ENCODE data around the gene HP. TPM values are rescaled to one million over a fixed set of nuclear protein-coding genes. Genes with fewer than 3 reads are reported as not detected.

Gene HP
- total and polyA plus RNA-seq, 4 experiments from 2014 or later: not detected

DNA sequence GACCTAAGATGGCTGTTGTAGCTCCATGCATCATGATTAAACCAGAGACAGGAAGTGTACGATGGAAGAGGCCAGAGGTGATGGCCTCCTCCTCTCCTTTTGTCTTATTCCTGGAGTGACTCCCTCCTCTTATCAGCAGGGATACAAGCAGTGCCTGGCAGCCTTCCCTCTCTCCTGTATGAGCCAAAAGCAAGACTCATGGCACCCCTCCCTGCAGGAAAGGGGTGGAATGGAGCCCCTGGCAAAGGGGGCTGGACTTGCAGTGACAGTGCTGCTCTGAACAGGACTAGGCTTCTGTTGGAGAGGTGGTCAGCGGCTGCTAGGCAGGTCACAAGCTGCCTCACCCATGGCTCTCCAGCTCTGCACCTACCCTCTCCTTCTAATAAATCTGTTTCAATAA is 30.7 kb downstream of the HP start:
- Mint-ChIP-seq H3K36me3 (peaks cover 44 to 54% of the 10 kb centered on the region in 2 donors), H3K27ac (no peak overlapping the region), H3K27me3 (no peaks in the 10 kb centered on the region), H3K9me3 (peaks cover 0 to 13% (median 5%) of the 10 kb centered on the region in 8 donors), H3K4me1 (peaks cover 0 to 6% (median 2%) of the 10 kb centered on the region in 4 donors), H3K4me3 (no peak overlapping the region)
- Histone ChIP-seq H3K36me3 (ENCODE audit: insufficient read depth, low read length) (peaks cover 36% of the 10 kb centered on the region), H3K9me3 (ENCODE audit: control insufficient read depth in 1 of 2, low read length in 2 of 2) (peaks cover 0 to 5% of the 10 kb centered on the region in 2 donors), H3K27me3 (ENCODE audit: insufficient read depth, low read length) (no peaks in the 10 kb centered on the region), H3K27ac (ENCODE audit: low read depth, low read length) (no peak overlapping the region), H3K4me1 (ENCODE audit: insufficient read depth, low read length) (no peaks in the 10 kb centered on the region), H3K4me3 (ENCODE audit: low read length in 2 of 2) (no peak overlapping the region)
- POLR2A ChIA-PET (ENCODE audit: partially characterized antibody): no interaction called here
- CTCF ChIA-PET (ENCODE audit: partially characterized antibody): no interaction called here
- no peak for DNase-seq
- intact Hi-C loops (cut with micrococcal nuclease): no loop called here

DNA sequence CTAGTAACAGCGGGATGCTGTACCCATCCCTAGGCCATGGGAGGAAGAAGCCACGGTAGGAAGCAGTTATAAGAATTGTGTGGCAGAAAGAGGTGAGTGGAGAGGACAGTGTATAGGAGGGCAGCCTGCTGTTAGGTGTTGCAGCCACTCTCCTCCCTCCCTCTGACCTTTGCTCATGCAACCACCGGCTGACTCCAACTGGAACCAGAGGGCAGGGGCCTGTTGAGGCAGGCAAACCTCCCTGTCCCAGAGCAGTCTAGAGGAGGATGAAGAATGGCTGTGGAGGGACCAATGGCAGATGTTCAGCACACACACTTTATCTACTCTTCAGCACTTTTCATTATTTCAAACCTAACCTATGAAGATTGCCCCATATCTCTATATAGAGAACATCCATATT is 36.9 kb downstream of the HP start:
- no peaks in the 10 kb centered on the region for H3K9me3 ChIP-seq (ENCODE audit: control insufficient read depth in 1 of 2, low read length in 2 of 2)
- peak overlapping the region in 7 of 8 donors; percentile 27 to 100 (median 71) for H3K4me3 Mint-ChIP-seq
- CTCF ChIA-PET (ENCODE audit: partially characterized antibody): no interaction called here
- H3K27me3 ChIP-seq (ENCODE audit: insufficient read depth, low read length): no peaks in the 10 kb centered on the region
- POLR2A ChIA-PET (ENCODE audit: partially characterized antibody): no interaction called here
- H3K36me3 ChIP-seq (ENCODE audit: insufficient read depth, low read length): peaks cover 42% of the 10 kb centered on the region
- no peaks in the 10 kb centered on the region for H3K9me3 Mint-ChIP-seq
- H3K27me3 Mint-ChIP-seq: no peaks in the 10 kb centered on the region
- H3K4me1 ChIP-seq (ENCODE audit: insufficient read depth, low read length): peaks cover 43% of the 10 kb centered on the region
- no peak for DNase-seq
- H3K27ac ChIP-seq (ENCODE audit: low read depth, low read length): no peak overlapping the region
- intact Hi-C loops (cut with micrococcal nuclease): loop anchor here (5.0 to 10.0 kb wide), 3 partner anchors 366 to 576 kb away; partner anchors contain the start of gene PHLPP2
- H3K27ac Mint-ChIP-seq: peak overlapping the region in 5 of 7 donors; percentile 3 to 90 (median 30)
- H3K4me3 ChIP-seq (ENCODE audit: low read length in 2 of 2): no peak overlapping the region
- H3K4me1 Mint-ChIP-seq: peaks cover 34 to 62% (median 45%) of the 10 kb centered on the region in 4 donors
- H3K36me3 Mint-ChIP-seq: peaks cover 39 to 66% of the 10 kb centered on the region in 2 donors

DNA sequence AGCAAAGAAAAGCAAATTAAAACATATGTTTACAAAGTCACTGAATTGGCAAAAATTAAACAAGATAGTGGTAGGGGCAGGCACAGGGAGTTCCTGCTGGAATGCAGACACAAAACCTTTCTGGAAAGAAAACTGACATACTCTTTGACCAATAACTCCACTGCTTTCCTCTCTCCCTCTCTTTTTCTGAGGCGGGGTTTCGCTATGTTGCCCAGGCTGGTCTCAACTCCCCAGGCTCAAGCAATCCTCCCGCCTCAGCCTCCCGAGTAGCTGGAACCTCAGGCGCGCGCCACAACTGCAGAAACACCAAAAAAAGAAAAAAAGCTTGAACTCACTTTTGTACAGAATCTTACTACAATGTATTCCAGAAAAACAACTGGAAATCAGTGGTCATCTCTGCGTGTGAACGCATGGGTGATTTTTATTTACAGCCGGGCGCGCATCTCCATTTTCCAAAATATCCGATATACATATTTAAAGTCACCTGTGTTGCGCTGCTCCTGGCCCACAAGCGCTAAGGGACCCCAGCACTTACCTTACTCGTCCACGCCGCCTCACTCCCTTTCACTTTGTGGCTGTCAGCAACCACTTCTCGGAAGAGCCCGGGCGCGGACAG is 38.6 kb downstream of the HP start:
- intact Hi-C loops (cut with micrococcal nuclease): loop anchor here (1.0 to 10.0 kb wide), 5 partner anchors 85 to 574 kb away; partner anchors contain the start of genes DHODH, IST1 and PHLPP2
- no peak for DNase-seq
- peak overlapping the region; percentile 90 for H3K27ac ChIP-seq (ENCODE audit: low read depth, low read length)
- peaks cover 45 to 70% of the 10 kb centered on the region in 2 donors for H3K36me3 Mint-ChIP-seq
- peak overlapping the region; percentile 90 to 100 (median 100) for H3K27ac Mint-ChIP-seq
- peaks cover 43% of the 10 kb centered on the region for H3K4me1 ChIP-seq (ENCODE audit: insufficient read depth, low read length)
- ChIA-PET POLR2A (ENCODE audit: partially characterized antibody) (interaction anchor here (0.7 to 2.2 kb wide), 4 partner anchors 210 to 609 kb away, joined by 4 to 9 read pairs (median 7); partner anchors contain the start of gene ZNF821), CTCF (ENCODE audit: partially characterized antibody) (interaction anchor here (0.6 to 1.6 kb wide), 4 partner anchors 15 to 211 kb away, joined by 3 to 4 read pairs (median 4); no protein-coding TSS in a partner anchor)
- H3K9me3 ChIP-seq (ENCODE audit: control insufficient read depth in 1 of 2, low read length in 2 of 2): no peaks in the 10 kb centered on the region
- H3K4me1 Mint-ChIP-seq: peaks cover 39 to 62% (median 47%) of the 10 kb centered on the region in 4 donors
- H3K4me3 ChIP-seq (ENCODE audit: low read length in 2 of 2): peak overlapping the region; percentile 82 to 88
- no peaks in the 10 kb centered on the region for H3K27me3 ChIP-seq (ENCODE audit: insufficient read depth, low read length)
- peaks cover 46% of the 10 kb centered on the region for H3K36me3 ChIP-seq (ENCODE audit: insufficient read depth, low read length)
- no peaks in the 10 kb centered on the region for H3K27me3 Mint-ChIP-seq
- H3K9me3 Mint-ChIP-seq: no peaks in the 10 kb centered on the region
- H3K4me3 Mint-ChIP-seq: peak overlapping the region; percentile 97 to 100 (median 100)

- H3K9me3 ChIP-seq (ENCODE audit: control insufficient read depth in 1 of 2, low read length in 2 of 2): no peaks in the 10 kb centered on the region
- intact Hi-C loops (cut with micrococcal nuclease): loop anchor here (1.0 to 10.0 kb wide), 5 partner anchors 85 to 574 kb away; partner anchors contain the start of genes DHODH, IST1 and PHLPP2
- Mint-ChIP-seq H3K9me3 (no peaks in the 10 kb centered on the region), H3K4me3 (peak within 1 kb of the TSS; percentile 97 to 100 (median 100)), H3K27ac (peak within 1 kb of the TSS; percentile 90 to 100 (median 100)), H3K4me1 (peaks cover 39 to 62% (median 47%) of the 10 kb centered on the region in 4 donors), H3K27me3 (no peaks in the 10 kb centered on the region), H3K36me3 (peaks cover 45 to 70% of the 10 kb centered on the region in 2 donors)
- peaks cover 46% of the 10 kb centered on the region for H3K36me3 ChIP-seq (ENCODE audit: insufficient read depth, low read length)
- peak within 1 kb of the TSS; percentile 82 to 88 for H3K4me3 ChIP-seq (ENCODE audit: low read length in 2 of 2)
- ChIA-PET POLR2A (ENCODE audit: partially characterized antibody) (interaction anchor here (0.7 to 2.2 kb wide), 6 partner anchors 10 to 610 kb away, joined by 3 to 9 read pairs (median 6); partner anchors contain the start of gene ZNF821), CTCF (ENCODE audit: partially characterized antibody) (interaction anchor here (0.6 to 1.6 kb wide), 4 partner anchors 16 to 212 kb away, joined by 3 to 4 read pairs (median 4); no protein-coding TSS in a partner anchor)
- H3K27me3 ChIP-seq (ENCODE audit: insufficient read depth, low read length): no peaks in the 10 kb centered on the region
- peak; percentile 92 to 97 (median 94) for DNase-seq
- peaks cover 43% of the 10 kb centered on the region for H3K4me1 ChIP-seq (ENCODE audit: insufficient read depth, low read length)
- H3K27ac ChIP-seq (ENCODE audit: low read depth, low read length): peak within 1 kb of the TSS; percentile 90
Measured at GRCh38 chr16:72093448-72094265, 39.4 kb downstream of the HP start, which contains the start of the genes DHX38 and TXNL4B. Gene DHX38, plus strand, starts transcription at chr16:72093847. Its CDS starts 2,311 bp downstream, at chr16:72096158. Gene TXNL4B, minus strand, starts transcription at chr16:72093620. Its CDS starts 2,871 bp downstream, at chr16:72090749.

GRCh38 chr16:72094266-72094610 is 39.9 kb downstream of the HP start:
- Mint-ChIP-seq H3K27me3 (no peaks in the 10 kb centered on the region), H3K27ac (peak overlapping the region; percentile 90 to 100 (median 100)), H3K4me1 (peaks cover 39 to 58% (median 47%) of the 10 kb centered on the region in 4 donors), H3K4me3 (peak overlapping the region; percentile 97 to 100 (median 100)), H3K36me3 (peaks cover 45 to 70% of the 10 kb centered on the region in 2 donors), H3K9me3 (no peaks in the 10 kb centered on the region)
- H3K27ac ChIP-seq (ENCODE audit: low read depth, low read length): peak overlapping the region; percentile 90
- H3K36me3 ChIP-seq (ENCODE audit: insufficient read depth, low read length): peaks cover 46% of the 10 kb centered on the region
- H3K4me3 ChIP-seq (ENCODE audit: low read length in 2 of 2): peak overlapping the region; percentile 82 to 88
- H3K27me3 ChIP-seq (ENCODE audit: insufficient read depth, low read length): no peaks in the 10 kb centered on the region
- peak in 1 of 5 donors; percentile 48 for DNase-seq
- CTCF ChIA-PET (ENCODE audit: partially characterized antibody): interaction anchor here (0.7 kb wide), 1 partner anchor 529 kb away, joined by 3 read pairs; no protein-coding TSS in a partner anchor
- intact Hi-C loops (cut with micrococcal nuclease): loop anchor here (5.0 to 10.0 kb wide), 3 partner anchors 369 to 573 kb away; partner anchors contain the start of gene PHLPP2
- peaks cover 43% of the 10 kb centered on the region for H3K4me1 ChIP-seq (ENCODE audit: insufficient read depth, low read length)
- no peaks in the 10 kb centered on the region for H3K9me3 ChIP-seq (ENCODE audit: control insufficient read depth in 1 of 2, low read length in 2 of 2)
- POLR2A ChIA-PET (ENCODE audit: partially characterized antibody): interaction anchor here (0.6 to 2.2 kb wide), 5 partner anchors 9 to 610 kb away, joined by 3 to 9 read pairs (median 3); no protein-coding TSS in a partner anchor

GRCh38 chr16:72098936-72099335 is 44.6 kb downstream of the HP start:
- intact Hi-C loops (cut with micrococcal nuclease): loop anchor here (1.0 to 10.0 kb wide), 2 partner anchors 33 to 374 kb away; partner anchors contain the start of gene PHLPP2

More at GRCh38 chr16:72098936-72099335, 44.6 kb downstream of the HP start:
- Mint-ChIP-seq H3K9me3 (no peaks in the 10 kb centered on the region), H3K27me3 (no peaks in the 10 kb centered on the region), H3K36me3 (peaks cover 76 to 87% of the 10 kb centered on the region in 2 donors), H3K27ac (peak overlapping the region in 1 of 7 donors; percentile 12), H3K4me1 (peaks cover 17 to 22% (median 20%) of the 10 kb centered on the region in 4 donors), H3K4me3 (no peak overlapping the region)
- Histone ChIP-seq H3K4me3 (ENCODE audit: low read length in 2 of 2) (no peak overlapping the region), H3K9me3 (ENCODE audit: control insufficient read depth in 1 of 2, low read length in 2 of 2) (no peaks in the 10 kb centered on the region), H3K36me3 (ENCODE audit: insufficient read depth, low read length) (peaks cover 83% of the 10 kb centered on the region), H3K4me1 (ENCODE audit: insufficient read depth, low read length) (peaks cover 21% of the 10 kb centered on the region), H3K27ac (ENCODE audit: low read depth, low read length) (no peak overlapping the region), H3K27me3 (ENCODE audit: insufficient read depth, low read length) (no peaks in the 10 kb centered on the region)
- ChIA-PET CTCF (ENCODE audit: partially characterized antibody) (interaction anchor here (1.4 kb wide), 1 partner anchor 32 kb away, joined by 4 read pairs; no protein-coding TSS in a partner anchor), POLR2A (ENCODE audit: partially characterized antibody) (no interaction called here)
- no peak for DNase-seq
